GM12878 (cell line): ENCODE measurements around the gene SLTM. TPM values are rescaled to one million over a fixed set of nuclear protein-coding genes. Genes with fewer than 3 reads are reported as not detected.

Source experiments
- BHLHE40 ChIP-seq, 2 experiments: fragments of 450-650 bp in 1 of 2; IDR thresholded peaks; 2 replicates each; pipeline ENCODE4 v1.6.1; 2011 to 2017; ENCODE audit warnings: low read depth in 2 of 2, borderline replicate concordance in 1 of 2, improper control_type of control experiment in 1 of 2, low read length in 1 of 2, mild to moderate bottlenecking in 1 of 2
- CBFB ChIP-seq: IDR thresholded peaks from 2 replicates; pipeline ENCODE4 v1.6.1; 2016; ENCODE audit warnings: antibody characterized with exemption, low read depth
- CBX5 ChIP-seq: sonication (generic); IDR thresholded peaks from 2 replicates; pipeline ENCODE4 v1.6.1; 2016; ENCODE audit warnings: low read depth, moderate library complexity, mild to moderate bottlenecking, inconsistent platforms
- CEBPB ChIP-seq, 2 experiments: fragments of 150-350 bp in 1 of 2; IDR thresholded peaks; 2 replicates each; pipeline ENCODE4 v1.6.1; 2012 to 2014; ENCODE audit warnings: low read depth in 2 of 2, low read length in 2 of 2, borderline replicate concordance in 1 of 2, inconsistent platforms in 1 of 2
- CHD2 ChIP-seq: IDR thresholded peaks from 2 replicates; pipeline ENCODE4 v1.6.1; 2011; ENCODE audit warnings: low read depth, low read length, improper control_type of control experiment, borderline replicate concordance
- CTCF ChIP-seq, 3 experiments: IDR thresholded peaks in 2 of 3; conservative IDR thresholded peaks in 1 of 3; 2 replicates each; pipeline ENCODE4 v1.5.1; 2011; ENCODE audit warnings: low read depth in 3 of 3, low read length in 3 of 3, mild to moderate bottlenecking in 3 of 3, control low read depth in 2 of 3, moderate library complexity in 2 of 3, inconsistent platforms in 1 of 3, mixed read lengths in 1 of 3; ENCODE audit not compliant: control insufficient read depth in 2 of 3, insufficient read depth in 1 of 3; ENCODE audit errors: extremely low read depth in 1 of 3
- ELK1 ChIP-seq: IDR thresholded peaks from 2 replicates; pipeline ENCODE4 v1.6.1; 2012; ENCODE audit warnings: low read depth, low read length, improper control_type of control experiment
- HDAC2 ChIP-seq: fragments of 200-600 bp; sonication (generic); IDR thresholded peaks from 2 replicates; pipeline ENCODE4 v1.6.1; 2017
- IKZF2 ChIP-seq, 2 experiments: fragments of 450-650 bp; IDR thresholded peaks; 2 replicates each; pipeline ENCODE4 v1.6.1; 2017; ENCODE audit warnings: mild to moderate bottlenecking in 2 of 2, moderate library complexity in 2 of 2
- IRF4 ChIP-seq: IDR thresholded peaks from 2 replicates; pipeline ENCODE4 v1.6.1; 2011; ENCODE audit warnings: low read depth, low read length
- KDM1A ChIP-seq: fragments of 200-600 bp; sonication (generic); IDR thresholded peaks from 2 replicates; pipeline ENCODE4 v1.6.1; 2016; ENCODE audit warnings: borderline replicate concordance
- MTA2 ChIP-seq: fragments of 450-650 bp; IDR thresholded peaks from 2 replicates; pipeline ENCODE4 v1.6.1; 2016; ENCODE audit warnings: low read depth, mild to moderate bottlenecking, moderate library complexity
- MYC ChIP-seq: IDR thresholded peaks from 2 replicates; pipeline ENCODE4 v1.6.1; 2011; ENCODE audit warnings: mild to moderate bottlenecking, low read length, moderate library complexity, inconsistent platforms; ENCODE audit not compliant: insufficient read depth, insufficient replicate concordance, insufficient read length, severe bottlenecking
- NFXL1 ChIP-seq: fragments of 450-650 bp; IDR thresholded peaks from 2 replicates; pipeline ENCODE4 v1.6.1; 2017; ENCODE audit warnings: antibody characterized with exemption, mild to moderate bottlenecking, borderline replicate concordance
- PAX5 ChIP-seq: IDR thresholded peaks from 2 replicates; pipeline ENCODE4 v1.6.1; 2011; ENCODE audit warnings: low read depth, low read length, borderline replicate concordance
- RAD21 ChIP-seq: IDR thresholded peaks from 2 replicates; pipeline ENCODE4 v1.6.1; 2011; ENCODE audit warnings: mild to moderate bottlenecking, low read depth, low read length, moderate library complexity; ENCODE audit not compliant: insufficient read depth
- RUNX3 ChIP-seq: IDR thresholded peaks from 2 replicates; pipeline ENCODE4 v1.6.1; 2012; ENCODE audit warnings: low read length, inconsistent platforms
- SIN3A ChIP-seq: IDR thresholded peaks from 2 replicates; pipeline ENCODE4 v1.6.1; 2012; ENCODE audit warnings: low read depth, low read length, improper control_type of control experiment
- SMAD5 ChIP-seq: IDR thresholded peaks from 2 replicates; pipeline ENCODE4 v1.6.1; 2016; ENCODE audit warnings: antibody characterized with exemption, low read depth
- SMC3 ChIP-seq: IDR thresholded peaks from 2 replicates; pipeline ENCODE4 v1.6.1; 2011; ENCODE audit warnings: low read length, improper control_type of control experiment, borderline replicate concordance
- SPI1 ChIP-seq: IDR thresholded peaks from 2 replicates; pipeline ENCODE4 v1.6.1; 2011; ENCODE audit warnings: low read depth, mild to moderate bottlenecking, low read length, moderate library complexity, borderline replicate concordance; ENCODE audit not compliant: insufficient read depth
- STAT3 ChIP-seq: IDR thresholded peaks from 2 replicates; pipeline ENCODE4 v1.6.1; 2011; ENCODE audit warnings: low read depth, low read length, improper control_type of control experiment
- TBL1XR1 ChIP-seq: IDR thresholded peaks from 2 replicates; pipeline ENCODE4 v1.6.1; 2012; ENCODE audit warnings: low read depth, low read length, improper control_type of control experiment
- TCF12 ChIP-seq: IDR thresholded peaks from 2 replicates; pipeline ENCODE4 v1.6.1; 2011; ENCODE audit warnings: low read depth, mild to moderate bottlenecking, low read length
- polyA plus RNA-seq, 11 experiments: library from polyadenylated mRNA; depleted of rRNA in 4 of 11; unstranded in 6 of 11; stranded (reverse) in 5 of 11; fragments of >200 nt; fragmentation: Nextera tagmentation in 4 of 11; fragmentation: Illumina TruSeq in 1 of 11; extraction: Ambion mirVana in 4 of 11; extraction: Trizol in 1 of 11; gene quantifications; 1 replicate in 1 of 11; 2 replicates in 10 of 11; pipeline versions ENCODE4 v1.2.1 to v1.2.3, GENCODE V29; 2011 to 2016; ENCODE audit warnings: inconsistent platforms in 2 of 11, missing spikeins in 2 of 11, low read depth in 1 of 11
- total RNA-seq, 4 experiments: library from RNA; depleted of rRNA in 3 of 4; stranded (reverse); fragments of >200 nt in 3 of 4; fragmentation: Illumina TruSeq in 1 of 4; extraction: Trizol in 1 of 4; gene quantifications; 2 replicates each; pipeline versions ENCODE4 v1.2.1 to v1.2.3, GENCODE V29; 2013 to 2021
- TF ChIP-seq, protein P1 (sequence below): fragments of 450-650 bp; IDR thresholded peaks from 2 replicates; pipeline ENCODE4 v1.6.1; 2017; ENCODE audit warnings: low read depth, mild to moderate bottlenecking, moderate library complexity
- TF ChIP-seq, protein P2 (sequence below): IDR thresholded peaks from 2 replicates; pipeline ENCODE4 v1.6.1; 2011; ENCODE audit warnings: low read depth, mild to moderate bottlenecking, low read length, moderate library complexity, borderline replicate concordance; ENCODE audit errors: extremely low read depth

SLTM gene
- total and polyA plus RNA-seq, 10 of the 15 experiments (the other 5 are each of a cell fraction or from before 2014, with no cell fraction given), result 50.5 to 152 (median 90.9) TPM

DNA sequence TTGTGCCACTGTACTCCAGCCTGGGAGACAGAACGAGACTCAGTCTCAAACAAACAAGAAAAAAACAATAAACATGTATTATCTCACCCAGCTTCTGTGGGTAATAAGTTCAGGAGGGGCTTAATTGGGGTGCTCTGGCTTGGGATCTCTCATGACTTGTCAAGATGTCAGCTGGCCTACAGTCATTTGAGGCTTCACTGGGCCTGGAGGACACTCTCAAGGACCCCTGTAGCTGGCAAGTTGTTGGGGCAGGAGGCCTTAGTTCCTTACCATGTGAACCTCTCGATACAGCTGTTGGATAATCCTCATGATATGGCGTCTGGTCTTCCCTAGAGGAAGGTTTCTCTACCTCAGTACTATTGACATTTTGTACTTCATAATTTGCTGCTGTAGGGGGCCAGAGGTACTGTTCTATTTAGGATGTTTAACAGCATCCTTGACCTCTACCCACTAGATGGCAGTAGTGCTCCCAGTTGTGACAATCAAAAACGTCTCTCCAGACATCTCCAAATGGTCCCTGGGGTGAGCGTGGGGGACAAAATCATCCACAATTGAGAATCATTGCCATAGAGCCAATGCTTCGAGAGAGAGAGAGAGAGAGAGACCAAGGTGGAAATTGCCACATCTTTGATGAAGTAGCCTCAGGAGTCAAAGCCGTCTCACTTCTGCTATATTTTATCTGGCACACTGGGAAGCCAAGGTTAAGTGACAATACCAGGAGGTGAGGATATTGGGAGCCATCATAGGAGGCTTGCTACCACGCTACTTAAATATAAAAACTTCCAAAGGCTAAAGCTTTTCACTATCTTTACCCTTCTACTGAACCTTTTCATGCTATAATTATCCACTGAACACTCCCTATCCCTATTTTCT is 23.9 kb upstream of the SLTM start (continued):
- TF ChIP-seq, protein P1, sequence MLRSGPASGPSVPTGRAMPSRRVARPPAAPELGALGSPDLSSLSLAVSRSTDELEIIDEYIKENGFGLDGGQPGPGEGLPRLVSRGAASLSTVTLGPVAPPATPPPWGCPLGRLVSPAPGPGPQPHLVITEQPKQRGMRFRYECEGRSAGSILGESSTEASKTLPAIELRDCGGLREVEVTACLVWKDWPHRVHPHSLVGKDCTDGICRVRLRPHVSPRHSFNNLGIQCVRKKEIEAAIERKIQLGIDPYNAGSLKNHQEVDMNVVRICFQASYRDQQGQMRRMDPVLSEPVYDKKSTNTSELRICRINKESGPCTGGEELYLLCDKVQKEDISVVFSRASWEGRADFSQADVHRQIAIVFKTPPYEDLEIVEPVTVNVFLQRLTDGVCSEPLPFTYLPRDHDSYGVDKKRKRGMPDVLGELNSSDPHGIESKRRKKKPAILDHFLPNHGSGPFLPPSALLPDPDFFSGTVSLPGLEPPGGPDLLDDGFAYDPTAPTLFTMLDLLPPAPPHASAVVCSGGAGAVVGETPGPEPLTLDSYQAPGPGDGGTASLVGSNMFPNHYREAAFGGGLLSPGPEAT, result no peak
- TF ChIP-seq CEBPB (IDR thresholded peaks at IDR 0.05; ENCODE audit: borderline replicate concordance in 1 of 2, low read depth in 2 of 2, low read length in 2 of 2) (no peak), SMAD5 (no peak), SIN3A (no peak), CTCF (IDR thresholded peaks at IDR 0.05 in 2 of 3, conservative IDR thresholded peaks at IDR 0.05 in 1 of 3; ENCODE audit: control insufficient read depth in 2 of 3, extremely low read depth in 1 of 3, insufficient read depth in 1 of 3, low read depth in 3 of 3, low read length in 3 of 3) (peak; percentile 79 to 87 (median 81)), TCF12 (no peak), IKZF2 (IDR thresholded peaks at IDR 0.05) (no peak), CBX5 (no peak), MYC (no peak), SMC3 (peak; percentile 72; the same call in 1 of the 2 replicates), TBL1XR1 (no peak), SPI1 (no peak), CHD2 (no peak), IRF4 (0 out of 2 replicates have a peak, but pooled peaks have one; percentile 7), MTA2 (no peak), CBFB (no peak), NFXL1 (no peak), RAD21 (peak; percentile 82), STAT3 (no peak), ELK1 (no peak; the same call in 1 of the 2 replicates), HDAC2 (no peak), PAX5 (no peak), BHLHE40 (IDR thresholded peaks at IDR 0.05; ENCODE audit: borderline replicate concordance in 1 of 2, low read depth in 2 of 2, low read length in 1 of 2) (no peak), RUNX3 (peak; percentile 43), KDM1A (no peak)
- TF ChIP-seq, protein P2, sequence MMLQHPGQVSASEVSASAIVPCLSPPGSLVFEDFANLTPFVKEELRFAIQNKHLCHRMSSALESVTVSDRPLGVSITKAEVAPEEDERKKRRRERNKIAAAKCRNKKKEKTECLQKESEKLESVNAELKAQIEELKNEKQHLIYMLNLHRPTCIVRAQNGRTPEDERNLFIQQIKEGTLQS, result no peak
